B cell (primary cell): ENCODE results near the gene TDRD6. TPM values are rescaled to one million over a fixed set of nuclear protein-coding genes. Genes with fewer than 3 reads are reported as not detected.

Source experiments
- ATAC-seq: fragments of 200-7000 bp; cut with Tn5 transposase; one replicate; pipeline ENCODE4 v1.10.0; 2021; ENCODE audit warnings: low read depth, mild to moderate bottlenecking, moderate number of reproducible peaks, moderate library complexity
- CTCF ChIA-PET: fragments of 350-600 bp; sonication (Branson Sonifier 250); formaldehyde crosslinking; loops from one replicate; lab custom pipeline; 2021; ENCODE audit warnings: antibody characterized with exemption, inconsistent platforms; lab: Charles Lee
- POLR2A ChIA-PET: fragments of 350-600 bp; sonication (Branson Sonifier 250); formaldehyde crosslinking; loops from one replicate; lab custom pipeline; 2021; ENCODE audit warnings: antibody characterized with exemption; lab: Charles Lee
- DNase-seq: peaks from one replicate; pipeline ENCODE4 v3.0.0; 2013
- H2AFZ ChIP-seq: 2 replicates; pipeline ENCODE4 v1.6.1; 2012; ENCODE audit warnings: mild to moderate bottlenecking, low read depth, low read length; ENCODE audit not compliant: insufficient read depth, poor library complexity, severe bottlenecking
- H3K27ac ChIP-seq, 2 donors: 1 replicate in 1 of 2; 2 replicates in 1 of 2; pipeline ENCODE4 v1.5.1; 2012 to 2013; ENCODE audit warnings: low read length in 2 of 2, mild to moderate bottlenecking in 2 of 2, moderate library complexity in 1 of 2
- H3K27me3 ChIP-seq, 4 experiments: fragments of 200-600 bp in 1 of 4; sonication (generic) in 1 of 4; replicated peaks in 1 of 4; 1 replicate in 2 of 4; 2 replicates in 2 of 4; pipeline versions ENCODE4 v1.6.1 to v1.7.0; 2013 to 2016; ENCODE audit warnings: low read length in 3 of 4, mild to moderate bottlenecking in 2 of 4, mixed read lengths in 1 of 4, moderate library complexity in 1 of 4; ENCODE audit not compliant: insufficient read depth in 4 of 4, control insufficient read depth in 3 of 4; ENCODE audit errors: control extremely low read depth in 1 of 4
- H3K36me3 ChIP-seq, 2 experiments: replicated peaks in 1 of 2; 1 replicate in 1 of 2; 2 replicates in 1 of 2; pipeline versions ENCODE4 v1.6.1 to v1.7.1; 2013; ENCODE audit warnings: low read length in 1 of 2; ENCODE audit not compliant: insufficient read depth in 2 of 2, control insufficient read depth in 1 of 2; ENCODE audit errors: control extremely low read depth in 1 of 2, extremely low read depth in 1 of 2
- H3K4me1 ChIP-seq, 2 donors: fragments of 200-600 bp in 1 of 2; sonication (generic) in 1 of 2; 1 replicate in 1 of 2; 2 replicates in 1 of 2; pipeline versions ENCODE4 v1.5.1 to v1.6.1; 2013 to 2017; ENCODE audit warnings: low read length in 2 of 2; ENCODE audit not compliant: control insufficient read depth in 2 of 2, insufficient read depth in 2 of 2
- H3K4me2 ChIP-seq: replicated peaks from 2 replicates; pipeline ENCODE3; 2012; ENCODE audit warnings: mild to moderate bottlenecking, low read depth, low read length; ENCODE audit not compliant: poor library complexity, severe bottlenecking
- H3K4me3 ChIP-seq, 5 experiments: fragments of 200-600 bp in 1 of 5; sonication (generic) in 1 of 5; 1 replicate in 3 of 5; 2 replicates in 2 of 5; pipeline versions ENCODE4 v1.5.1 to v1.7.0; 2011 to 2016; ENCODE audit warnings: low read length in 4 of 5, mild to moderate bottlenecking in 4 of 5, low read depth in 2 of 5, control low read depth in 1 of 5, moderate library complexity in 1 of 5; ENCODE audit not compliant: insufficient read depth in 1 of 5; ENCODE audit errors: control extremely low read depth in 1 of 5, extremely low read depth in 1 of 5
- H3K79me2 ChIP-seq: fragments of 200-600 bp; sonication (generic); one replicate; pipeline ENCODE4 v1.6.0; 2016; ENCODE audit warnings: low read length; ENCODE audit not compliant: control insufficient read depth, insufficient read depth
- H3K9ac ChIP-seq: fragments of 200-600 bp; sonication (generic); 2 replicates; pipeline ENCODE4 v1.6.1; 2017; ENCODE audit warnings: mild to moderate bottlenecking, low read length, moderate library complexity
- H3K9me3 ChIP-seq, 3 donors: one replicate each; pipeline versions ENCODE4 v1.6.1 to v1.7.1; 2013; ENCODE audit warnings: low read length in 2 of 3; ENCODE audit not compliant: control insufficient read depth in 2 of 3, insufficient read depth in 1 of 3; ENCODE audit errors: control extremely low read depth in 1 of 3
- H4K20me1 ChIP-seq: 2 replicates; pipeline ENCODE4 v1.6.0; 2012; ENCODE audit warnings: mild to moderate bottlenecking, low read length; ENCODE audit not compliant: insufficient read depth, control insufficient read depth, poor library complexity, severe bottlenecking
- H3K27ac Mint-ChIP-seq: one replicate; pipeline ENCODE4 v1.8.0; 2021; ENCODE audit warnings: mixed read lengths
- H3K27me3 Mint-ChIP-seq: one replicate; pipeline ENCODE4 v1.8.0; 2021; ENCODE audit warnings: mixed read lengths
- H3K4me1 Mint-ChIP-seq: one replicate; pipeline ENCODE4 v1.8.0; 2021; ENCODE audit warnings: mixed read lengths
- H3K4me3 Mint-ChIP-seq: one replicate; pipeline ENCODE4 v1.8.0; 2021; ENCODE audit warnings: mixed read lengths
- H3K9me3 Mint-ChIP-seq: one replicate; pipeline ENCODE4 v1.8.0; 2022; ENCODE audit warnings: mixed read lengths; ENCODE audit not compliant: insufficient read depth
- EZH2 ChIP-seq: IDR thresholded peaks from 2 replicates; pipeline ENCODE4 v1.6.1; 2012; ENCODE audit warnings: borderline replicate concordance, low read depth, mild to moderate bottlenecking, moderate library complexity, low read length; ENCODE audit not compliant: insufficient read depth, poor library complexity, severe bottlenecking
- WGBS: methylation state at CpG from one replicate; pipeline ENCODE4 v1.1.5; 2013; ENCODE audit warnings: missing lambda C conversion rate; ENCODE audit not compliant: insufficient coverage; 5-methylcytosine and 5-hydroxymethylcytosine counted together
- intact Hi-C: fragments of 100-400 bp; cut with micrococcal nuclease; formaldehyde crosslinking; loops from one replicate; pipeline ENCODE4 v1.10.0; 2022
- polyA plus RNA-seq: library from polyadenylated mRNA; depleted of rRNA; stranded (reverse); fragments of >200 nt; gene quantifications from 2 replicates; pipeline ENCODE4 v1.2.3, GENCODE V29; 2012
- total RNA-seq, 2 donors: library from RNA; stranded (reverse); fragments of 120-200 nt in 1 of 2; gene quantifications; 1 replicate in 1 of 2; 2 replicates in 1 of 2; pipeline versions ENCODE4 v1.2.3 to v1.2.4, GENCODE V29; 2013 to 2022

The TDRD6 gene
- total and polyA plus RNA-seq, 2 donors (not counting 1 experiment from before 2014, with no cell fraction given), result 0.01 TPM; not detected in 1

GRCh38 chr6:46706464-46706863 lies 18.8 kb downstream of the TDRD6 start:
- peaks cover 0 to 4% (median 2%) of the 10 kb centered on the region in 4 experiments for H3K27me3 ChIP-seq
- Mint-ChIP-seq H3K4me1 (no peaks in the 10 kb centered on the region), H3K9me3 (no peaks in the 10 kb centered on the region), H3K27ac (no peak overlapping the region), H3K4me3 (no peak overlapping the region), H3K27me3 (peaks cover 22% of the 10 kb centered on the region)
- no peak for ATAC-seq
- H3K4me3 ChIP-seq, result no peak overlapping the region
- H3K36me3 ChIP-seq, result no peaks in the 10 kb centered on the region
- H4K20me1 ChIP-seq, result no peaks in the 10 kb centered on the region
- intact Hi-C loops, result no loop called here
- no peaks in the 10 kb centered on the region for H3K4me1 ChIP-seq
- no peaks in the 10 kb centered on the region for H3K9me3 ChIP-seq
- no peak overlapping the region for H3K27ac ChIP-seq
- no peak overlapping the region for H3K4me2 ChIP-seq
- no peak overlapping the region for H2AFZ ChIP-seq
- H3K9ac ChIP-seq, result no peak overlapping the region
- TF ChIP-seq EZH2, result no peak
- POLR2A ChIA-PET, result no interaction called here
- CTCF ChIA-PET, result no interaction called here
- no peaks in the 10 kb centered on the region for H3K79me2 ChIP-seq
- WGBS, result 80% methylated on average over 1 of the region's 2 CpGs
- no peak for DNase-seq

GRCh38 chr6:46711491-46711890 lies 23.8 kb downstream of the TDRD6 start:
- ChIA-PET POLR2A (no interaction called here), CTCF (no interaction called here)
- no peaks in the 10 kb centered on the region for H3K79me2 ChIP-seq
- no peak overlapping the region for H3K4me3 ChIP-seq
- ATAC-seq, result no peak
- no peak overlapping the region for H3K27ac ChIP-seq
- no peaks in the 10 kb centered on the region for H3K4me1 Mint-ChIP-seq
- no peak for DNase-seq
- no peaks in the 10 kb centered on the region for H3K9me3 ChIP-seq
- peaks cover 5% of the 10 kb centered on the region for H3K27me3 Mint-ChIP-seq
- WGBS, result 80% methylated on average over 1 of the region's 1 CpG
- intact Hi-C loops, result no loop called here
- H3K4me2 ChIP-seq, result no peak overlapping the region
- no peaks in the 10 kb centered on the region for H3K27me3 ChIP-seq
- no peak overlapping the region for H3K27ac Mint-ChIP-seq
- no peak for TF ChIP-seq EZH2
- no peak overlapping the region for H3K9ac ChIP-seq
- H3K4me1 ChIP-seq, result no peaks in the 10 kb centered on the region
- H4K20me1 ChIP-seq, result no peaks in the 10 kb centered on the region
- H2AFZ ChIP-seq, result no peak overlapping the region
- no peak overlapping the region for H3K4me3 Mint-ChIP-seq
- no peaks in the 10 kb centered on the region for H3K9me3 Mint-ChIP-seq
- no peaks in the 10 kb centered on the region for H3K36me3 ChIP-seq
